Endothelial cell of umbilical vein (primary cell): ENCODE measurements around the gene ZNF148.

Experiments used
- CTCF ChIP-seq, 2 donors: IDR thresholded peaks; 1 replicate in 1 of 2; 2 replicates in 1 of 2; pipeline ENCODE4 v1.5.1; 2011; ENCODE audit warnings: low read length in 2 of 2, mild to moderate bottlenecking in 2 of 2, moderate library complexity in 2 of 2, control low read depth in 1 of 2, inconsistent platforms in 1 of 2, low read depth in 1 of 2; ENCODE audit not compliant: insufficient read depth in 1 of 2; ENCODE audit errors: extremely low read depth in 1 of 2
- EZH2 ChIP-seq: IDR thresholded peaks from 2 replicates; pipeline ENCODE4 v1.6.1; 2012; ENCODE audit warnings: borderline replicate concordance, low read depth, mild to moderate bottlenecking, moderate library complexity, low read length, inconsistent platforms; ENCODE audit not compliant: severe bottlenecking
- JUN ChIP-seq: IDR thresholded peaks from 2 replicates; pipeline ENCODE4 v1.6.1; 2011; ENCODE audit warnings: borderline replicate concordance, low read depth; ENCODE audit not compliant: insufficient read length, insufficient read depth
- POLR2A ChIP-seq: IDR thresholded peaks from 2 replicates; pipeline ENCODE4 v1.6.1; 2012; ENCODE audit warnings: low read depth, mild to moderate bottlenecking, control low read depth, low read length
- POLR2AphosphoS5 ChIP-seq: IDR thresholded peaks from 2 replicates; pipeline ENCODE4 v1.6.1; 2012; ENCODE audit warnings: low read depth, mild to moderate bottlenecking, control low read depth, low read length, moderate library complexity; ENCODE audit not compliant: insufficient read depth

GRCh38 chr3:125246237-125246636 is 128.9 kb downstream of the ZNF148 start:
- TF ChIP-seq CTCF (IDR thresholded peaks at IDR 0.05; ENCODE audit: extremely low read depth in 1 of 2, insufficient read depth in 1 of 2, low read depth in 1 of 2, low read length in 2 of 2) (no peak), POLR2A (no peak), POLR2AphosphoS5 (no peak), EZH2 (no peak), JUN (no peak)
